22Rv1 (cell line): ENCODE data around the gene HSF2BP.
"Not testable (repeated sequence)": the region's sequence is repeated elsewhere in the genome, so short reads cannot be mapped to it uniquely, and the experiment has no call there.

ENCODE experiments used
- CTCF ChIP-seq: fragments of 450-650 bp; IDR thresholded peaks from 2 replicates; pipeline ENCODE4 v1.5.1; 2017; ENCODE audit warnings: mild to moderate bottlenecking
- ZFX ChIP-seq: fragments of 450-650 bp; IDR thresholded peaks from 2 replicates; pipeline ENCODE4 v1.6.1; 2017; ENCODE audit warnings: antibody characterized with exemption, borderline replicate concordance

DNA sequence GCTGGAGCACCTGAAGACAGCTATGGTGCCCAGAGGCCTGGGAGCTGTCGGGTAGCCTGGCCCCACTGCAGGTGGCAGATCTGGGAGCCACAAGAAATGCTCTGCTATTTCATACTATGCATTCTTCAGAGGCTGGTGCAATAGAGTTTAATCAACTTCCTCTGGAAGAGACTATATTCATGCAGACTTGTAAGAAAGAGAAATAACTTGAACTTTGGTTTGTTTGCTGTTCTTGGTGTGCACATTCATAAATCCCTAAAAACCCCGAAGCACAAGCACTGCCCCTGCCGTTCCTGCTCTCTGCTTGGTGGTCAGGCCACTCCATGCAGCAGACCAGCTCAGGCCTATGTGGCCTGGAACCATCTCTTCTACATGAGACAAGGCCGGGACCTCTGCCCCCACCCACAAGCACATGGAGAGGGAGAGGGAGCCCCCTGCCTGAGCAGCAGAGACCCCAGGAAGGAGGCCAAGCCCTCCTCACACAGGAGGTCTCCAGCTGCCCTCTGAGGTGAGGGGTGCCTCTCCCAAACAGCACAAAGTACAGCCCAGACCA, 142.9 kb downstream of the HSF2BP start:
- not testable (repeated sequence) for TF ChIP-seq CTCF, ZFX
